NCI-H146 treated with DMSO at 0.1 percent for 48 hours (cell line): ENCODE results near the gene TRAPPC11.

Experiments used
- DNase-seq: peaks from one replicate; lab custom pipeline; 2025; ENCODE audit not compliant: unreplicated experiment; lab: John Stamatoyannopoulos, UW

Gene TRAPPC11

DNA sequence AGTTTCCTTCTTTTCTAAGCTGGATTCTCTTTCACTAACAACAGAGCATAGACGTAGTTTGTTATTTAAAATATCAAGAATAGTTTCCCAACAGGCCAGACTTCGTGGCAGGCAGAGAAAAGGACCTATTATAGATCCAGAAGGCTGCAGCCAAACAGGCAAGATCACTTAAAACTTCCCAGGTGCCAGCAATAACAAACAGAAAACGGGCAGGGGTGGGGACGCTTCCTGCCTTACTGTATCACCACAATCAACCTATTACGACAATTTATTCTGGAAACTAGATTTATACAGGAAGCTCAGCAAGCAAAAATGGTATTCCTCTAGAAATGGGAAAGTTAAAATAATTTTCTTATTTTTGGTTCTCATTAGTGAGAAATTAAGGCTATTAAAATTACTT, 22.2 kb upstream of the TRAPPC11 start:
- DNase-seq: no peak

DNA sequence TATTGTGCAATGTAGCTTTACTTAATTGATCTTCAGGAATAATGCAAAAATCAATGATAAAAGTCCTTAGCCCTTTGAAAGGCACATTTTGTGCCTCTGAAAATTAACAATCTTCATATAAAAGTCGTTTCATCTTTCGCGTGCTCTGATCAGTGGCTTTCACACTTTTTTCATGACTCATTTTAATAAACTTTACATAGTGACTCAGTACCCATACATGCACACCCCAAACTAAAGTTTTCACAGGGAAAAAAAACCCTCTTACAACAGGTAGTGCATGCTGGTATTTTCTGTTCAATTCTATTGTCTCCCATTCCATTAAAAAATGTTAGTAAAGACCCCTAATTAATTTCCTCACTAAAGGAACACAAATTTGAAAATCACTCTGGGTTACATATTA, 21.6 kb upstream of the TRAPPC11 start:
- DNase-seq: no peak

DNA sequence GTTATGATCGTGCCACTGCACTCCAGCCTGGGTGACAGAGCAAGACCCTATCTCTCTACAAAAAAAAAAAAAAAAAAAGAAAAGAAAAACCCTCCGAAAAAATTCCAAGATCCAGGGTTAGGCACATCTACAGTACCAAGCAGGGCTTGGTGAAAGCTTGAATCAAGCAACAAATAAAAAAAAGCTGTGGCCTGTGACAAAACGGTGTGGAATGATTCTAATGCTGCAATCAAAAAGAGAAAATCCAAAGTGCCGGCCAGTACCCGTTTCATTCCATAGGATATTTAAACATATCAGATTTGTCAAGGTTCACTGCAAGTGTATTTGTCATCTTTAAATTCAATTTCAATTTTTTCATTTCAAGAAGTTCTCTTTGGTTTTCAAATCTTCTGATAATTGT, 20.7 kb upstream of the TRAPPC11 start:
- no peak for DNase-seq

DNA sequence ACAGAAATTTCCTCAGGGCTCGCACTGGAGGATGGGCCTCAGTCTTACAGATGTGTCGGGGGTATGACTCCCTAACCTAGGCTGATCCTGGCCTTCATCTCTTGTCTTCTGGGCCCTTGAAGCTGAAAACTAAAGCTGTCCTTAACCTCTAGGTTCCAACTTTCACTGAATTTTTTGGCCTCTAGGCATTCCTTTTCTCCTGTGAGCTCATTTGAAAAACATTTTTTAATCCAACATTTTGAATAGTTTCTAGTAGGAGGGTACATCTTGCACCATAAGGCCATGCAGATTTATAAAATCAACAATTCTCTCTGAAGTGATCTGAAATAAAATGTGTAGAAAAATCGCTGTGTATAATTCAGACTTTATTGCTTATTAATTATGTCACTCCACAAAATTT, 19.8 kb upstream of the TRAPPC11 start:
- DNase-seq: no peak

DNA sequence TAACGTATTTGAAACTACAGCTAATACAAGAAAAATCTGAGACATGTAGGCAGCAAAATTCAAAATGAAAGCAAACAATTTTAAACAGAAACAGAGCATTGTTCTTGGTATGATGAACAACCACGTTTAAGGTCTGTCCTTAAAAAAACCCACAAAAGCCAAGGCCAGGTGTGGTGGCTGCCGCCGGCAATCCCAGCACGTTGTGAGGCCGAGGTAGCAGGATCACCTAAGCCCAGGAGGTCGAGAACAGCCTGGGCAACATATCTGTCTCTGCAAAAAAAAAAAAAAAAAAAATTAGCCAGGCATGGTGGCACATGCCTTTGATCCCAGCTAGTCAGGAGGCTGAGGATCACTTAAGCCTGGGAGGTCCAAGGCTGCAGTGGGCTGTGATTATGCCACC, 13.8 kb upstream of the TRAPPC11 start:
- DNase-seq: no peak

DNA sequence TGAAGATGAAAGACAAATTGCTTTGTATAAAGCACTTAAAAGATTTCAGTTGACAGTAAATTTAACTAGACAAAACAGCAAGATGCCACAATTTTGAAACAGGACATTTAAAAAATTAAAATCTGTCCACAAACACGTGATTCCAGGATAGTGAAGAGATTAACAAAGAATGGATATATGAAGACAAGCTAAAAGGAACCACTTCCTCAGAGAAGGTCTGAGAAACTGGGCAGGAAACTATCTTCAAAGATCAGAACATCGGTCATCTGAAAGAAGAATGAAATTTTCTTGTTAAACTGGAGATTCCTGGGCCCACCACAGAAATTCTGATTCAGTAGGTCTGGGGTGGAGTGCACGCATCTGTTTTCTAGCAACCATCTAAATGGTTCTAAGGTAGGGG, 1.5 kb upstream of the TRAPPC11 start:
- DNase-seq: no peak

- no peak for DNase-seq
These were observed 598 bp upstream of the TRAPPC11 start for GRCh38 chr4:183658362-183659028.

- DNase-seq: peak; percentile 53
These were observed 764 bp downstream of the TRAPPC11 start for GRCh38 chr4:183659872-183660242.

DNA sequence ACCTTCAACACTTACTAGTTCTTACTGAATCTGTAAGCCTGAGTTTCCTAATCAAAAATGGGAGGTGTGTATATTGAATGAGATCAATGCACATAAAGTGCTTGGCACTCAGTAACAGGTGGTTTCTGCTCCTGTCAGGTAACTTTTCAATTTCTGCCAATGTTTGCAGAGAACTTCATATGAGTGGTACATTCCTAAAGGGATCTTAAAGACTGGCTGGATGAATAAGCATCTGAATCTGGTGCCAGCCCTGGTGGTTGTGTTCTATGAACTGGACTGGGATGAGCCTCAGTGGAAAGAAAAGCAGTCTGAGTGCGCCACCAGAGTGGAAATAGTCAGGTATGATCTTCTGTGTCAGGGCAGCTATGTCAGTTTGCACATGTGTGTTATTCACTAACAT, 7.0 kb downstream of the TRAPPC11 start:
- DNase-seq: no peak

- no peak for DNase-seq
These were observed 11.2 kb downstream of the TRAPPC11 start for GRCh38 chr4:183670251-183670650.

DNA sequence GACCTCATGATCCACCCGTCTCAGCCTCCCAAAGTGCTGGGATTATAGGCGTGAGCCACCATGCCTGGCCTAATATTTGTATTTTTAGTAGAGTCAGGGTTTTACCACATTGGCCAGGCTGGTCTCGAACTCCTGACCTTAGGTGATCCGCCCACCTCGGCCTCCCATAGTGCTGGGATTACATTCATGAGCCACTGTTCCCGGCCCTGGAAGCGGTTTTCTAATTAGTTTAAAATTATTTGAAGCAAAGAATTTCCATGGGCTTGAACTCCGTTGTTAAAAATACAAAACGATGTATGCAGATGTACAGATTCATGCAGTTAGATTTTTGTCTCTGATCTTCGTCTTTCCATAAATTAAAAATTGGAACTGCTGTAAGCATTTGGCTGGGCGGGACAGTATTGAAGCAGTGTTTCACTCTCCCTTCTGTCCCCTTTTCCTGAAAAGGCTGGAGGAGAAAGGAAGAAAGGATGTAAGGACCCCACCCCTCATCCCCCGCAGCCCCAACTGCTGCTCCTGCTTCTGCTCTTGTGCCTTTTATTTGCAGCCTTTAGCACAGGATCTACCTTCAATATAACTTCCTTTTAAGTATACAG, 12.0 kb downstream of the TRAPPC11 start:
- no peak for DNase-seq

GRCh38 chr4:183674153-183674552, 15.1 kb downstream of the TRAPPC11 start:
- DNase-seq: no peak

GRCh38 chr4:183675625-183676024, 16.5 kb downstream of the TRAPPC11 start:
- no peak for DNase-seq

DNA sequence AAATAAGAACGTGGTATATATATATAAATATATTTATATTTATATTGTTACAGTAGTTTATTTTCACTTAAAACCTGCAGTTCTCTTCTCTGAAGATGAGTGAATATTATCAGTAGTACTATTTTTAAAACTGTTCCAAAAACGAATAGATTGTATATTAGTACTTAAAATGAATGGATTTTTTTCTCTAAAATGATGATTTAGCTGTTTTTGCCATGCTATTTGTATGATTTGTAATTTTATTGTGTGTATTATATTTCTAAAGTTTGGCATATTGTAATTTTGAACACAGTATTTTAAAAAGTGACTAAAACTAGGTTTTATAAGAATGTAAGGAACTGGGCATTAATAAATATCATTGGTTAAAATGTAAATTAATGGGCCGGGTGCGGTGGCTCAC, 22.0 kb downstream of the TRAPPC11 start:
- no peak for DNase-seq

GRCh38 chr4:183686461-183686860, 27.4 kb downstream of the TRAPPC11 start:
- DNase-seq: no peak

DNA sequence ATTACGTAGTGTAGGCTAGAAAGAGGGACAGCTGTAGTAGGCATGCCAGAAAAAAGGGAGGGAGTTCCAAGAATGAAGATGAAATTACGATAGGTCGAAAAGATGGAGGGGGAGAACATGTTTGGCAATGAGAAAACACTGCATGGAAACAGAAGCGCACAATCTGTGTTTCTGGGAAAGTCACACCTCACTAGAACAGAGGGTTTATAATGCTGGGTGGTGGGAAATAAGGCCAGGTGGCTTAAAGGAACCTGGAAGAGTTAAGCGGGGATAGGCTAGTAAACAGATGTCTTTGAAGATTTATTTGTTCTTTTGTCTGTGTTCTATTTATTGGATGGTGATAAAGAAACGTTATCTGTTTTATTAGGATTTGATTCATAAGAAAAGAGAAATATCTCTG, 29.1 kb downstream of the TRAPPC11 start:
- DNase-seq: no peak

- DNase-seq: no peak
These were observed 31.9 kb downstream of the TRAPPC11 start for GRCh38 chr4:183691006-183691405.

GRCh38 chr4:183691897-183692296, 32.8 kb downstream of the TRAPPC11 start:
- no peak for DNase-seq

- DNase-seq: no peak
These were observed 39.8 kb downstream of the TRAPPC11 start for GRCh38 chr4:183698909-183699308.

DNA sequence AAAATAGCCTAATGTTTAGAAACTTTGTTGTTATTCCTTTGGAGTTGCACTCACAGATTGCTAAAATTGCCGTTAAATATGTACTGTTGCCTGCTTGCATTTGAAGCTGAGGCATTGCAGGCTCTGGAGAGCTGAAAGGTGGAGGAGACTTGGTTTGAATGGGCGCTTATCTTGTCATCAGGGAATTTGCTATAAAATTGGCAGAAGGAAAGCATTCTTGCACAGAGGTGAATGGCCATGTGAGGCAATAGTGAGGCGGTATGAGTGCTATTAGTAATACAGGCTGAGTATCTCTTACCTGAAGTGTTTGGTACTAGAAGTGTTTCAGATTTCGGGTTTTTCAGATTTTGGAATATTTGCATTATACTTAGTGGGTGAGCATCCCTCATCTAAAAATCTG, 41.3 kb downstream of the TRAPPC11 start:
- no peak for DNase-seq

DNA sequence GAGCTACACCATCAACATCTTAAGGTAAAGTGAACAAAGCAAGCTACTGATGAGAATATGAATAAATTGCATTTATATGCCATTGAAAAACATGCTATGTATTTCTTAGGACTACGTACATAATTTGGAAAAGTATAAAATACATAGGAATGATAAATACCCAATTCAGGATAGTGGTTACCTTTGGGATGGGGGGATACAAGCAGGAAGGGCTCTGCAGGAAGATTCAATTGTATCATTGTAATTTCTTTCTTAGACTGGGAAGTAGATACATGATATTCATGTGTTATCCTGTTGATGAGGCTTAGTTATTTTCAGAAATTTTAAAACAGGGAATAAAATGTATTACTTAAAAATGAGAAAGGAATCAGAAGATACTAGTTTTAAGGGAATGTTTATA, 43.4 kb downstream of the TRAPPC11 start:
- no peak for DNase-seq

- no peak for DNase-seq
These were observed 55.5 kb downstream of the TRAPPC11 start for GRCh38 chr4:183714626-183715025.

DNA sequence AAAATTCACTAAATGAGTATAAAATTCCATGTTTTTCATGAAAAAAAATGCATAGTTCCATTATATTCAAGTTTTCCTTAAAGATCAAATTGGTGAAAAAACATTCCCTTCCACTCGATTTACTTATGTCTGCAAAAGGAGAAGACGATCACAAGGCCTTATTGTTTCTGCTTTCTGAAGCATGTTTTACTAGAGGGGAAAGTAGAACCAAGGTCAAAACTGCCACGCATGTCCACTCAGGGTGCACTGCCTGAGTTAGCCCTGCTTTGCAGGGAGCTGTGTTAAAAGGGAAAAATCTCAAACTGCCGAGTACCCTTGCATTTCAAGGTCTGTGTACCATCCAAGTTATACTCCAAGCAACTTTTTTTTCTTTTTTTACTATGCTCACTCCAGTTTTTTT, 57.2 kb downstream of the TRAPPC11 start:
- DNase-seq: no peak
